HG03460 (cell line): ENCODE data around the gene DISC1.
"Not testable (repeated sequence)": the region's sequence is repeated elsewhere in the genome, so short reads cannot be mapped to it uniquely, and the experiment has no call there.

Source experiments
- ATAC-seq: cut with Tn5 transposase; IDR thresholded peaks from one replicate; pipeline ENCODE4 v1.9.1; 2021; ENCODE audit not compliant: unreplicated experiment

DISC1 gene

GRCh38 chr1:231605149-231606100, 21.2 kb upstream of the DISC1 start:
- ATAC-seq: no peak

- no peak for ATAC-seq
Measured at GRCh38 chr1:231606712-231607111, 19.9 kb upstream of the DISC1 start.

GRCh38 chr1:231610388-231610787, 16.2 kb upstream of the DISC1 start:
- ATAC-seq: no peak

DNA sequence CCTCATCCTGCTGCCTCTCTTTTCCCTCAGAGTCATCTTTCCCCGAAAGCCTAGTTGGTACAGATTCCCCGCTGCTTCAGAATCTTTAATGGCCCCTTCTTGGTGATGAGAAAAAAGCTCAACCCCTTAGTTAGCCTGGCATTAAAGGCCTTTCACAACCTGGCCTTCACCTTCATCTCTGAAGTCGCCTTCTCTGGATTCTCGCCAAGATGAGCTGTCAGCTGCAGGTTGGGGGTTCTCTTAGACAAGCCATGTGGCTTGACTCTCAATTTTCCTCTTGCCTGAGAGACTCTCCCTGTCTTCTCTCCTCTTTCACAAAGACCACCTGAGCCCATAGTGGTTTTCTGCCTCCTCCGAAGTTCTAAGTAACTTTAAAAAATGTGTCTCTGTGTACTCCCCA, 15.5 kb upstream of the DISC1 start:
- ATAC-seq: no peak

DNA sequence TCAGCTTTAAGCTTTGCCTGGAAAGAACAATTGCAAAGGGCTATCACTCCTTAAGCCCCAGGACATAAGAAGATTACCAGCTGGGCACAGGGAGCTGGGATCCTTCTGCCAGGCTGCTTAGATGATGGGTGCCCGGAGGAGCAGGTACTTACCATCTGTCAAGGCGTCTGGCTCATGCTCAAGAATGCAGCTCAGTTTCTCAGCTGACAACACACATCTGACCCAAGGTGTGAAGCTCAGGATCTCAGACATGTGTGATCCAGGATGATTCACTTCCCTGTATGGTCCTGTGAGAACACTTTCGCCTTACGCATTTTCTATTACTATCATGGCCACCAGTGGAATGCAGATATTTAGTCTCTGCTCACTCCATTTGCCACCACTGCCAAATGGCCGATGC, 14.7 kb upstream of the DISC1 start:
- no peak for ATAC-seq

DNA sequence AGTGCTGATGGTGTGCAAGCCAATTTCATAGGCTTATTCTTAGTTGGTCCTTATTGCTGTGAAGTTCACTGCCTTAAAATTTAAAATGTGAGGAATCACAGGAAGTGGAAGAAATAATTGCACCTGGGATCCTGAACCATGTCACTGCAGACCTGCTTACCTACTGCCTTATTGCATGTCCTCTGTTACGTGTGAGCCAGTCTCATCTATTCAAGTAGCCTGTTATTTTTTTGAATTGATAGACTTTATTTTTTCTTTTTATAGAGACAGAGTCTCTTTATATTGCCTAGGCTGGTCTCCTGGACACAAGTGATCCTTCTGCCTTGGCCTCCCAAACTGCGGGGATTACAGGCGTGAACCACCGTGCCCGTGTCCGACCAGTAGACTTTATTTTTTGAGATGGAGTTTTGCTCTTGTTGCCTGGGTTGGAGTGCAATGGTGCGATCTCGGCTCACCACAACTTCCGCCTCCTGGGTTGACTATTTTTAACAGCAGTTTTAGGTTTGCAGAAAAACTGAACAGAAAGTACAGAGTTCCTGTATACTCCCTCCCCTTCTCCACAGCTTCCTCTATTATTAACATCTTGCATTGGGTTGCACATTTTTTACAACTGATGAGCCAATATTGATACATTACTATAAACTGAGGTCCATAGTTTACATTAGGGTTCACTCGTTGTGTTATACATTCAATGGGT, 14.0 kb upstream of the DISC1 start:
- ATAC-seq: peak; percentile 96

GRCh38 chr1:231613419-231614349, 12.9 kb upstream of the DISC1 start:
- no peak for ATAC-seq

DNA sequence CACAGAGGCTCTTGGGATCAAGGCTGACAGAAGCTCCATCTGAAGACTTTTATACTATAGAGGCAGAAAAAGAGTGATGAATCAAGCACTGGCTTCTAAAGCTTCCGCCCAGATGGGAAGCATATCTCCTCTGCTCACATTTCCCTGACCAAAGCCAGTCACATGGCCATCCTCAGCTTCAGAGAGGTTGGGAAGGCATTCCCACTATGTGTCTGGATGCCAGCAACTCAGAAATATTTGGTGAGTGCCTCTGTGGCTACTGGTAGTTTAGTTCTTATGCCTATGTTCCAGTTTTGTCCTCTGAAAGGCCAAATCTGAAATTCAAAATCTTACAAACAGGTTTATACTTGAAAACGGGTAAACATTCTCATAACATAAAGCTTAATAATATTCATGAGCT, 9.9 kb upstream of the DISC1 start:
- no peak for ATAC-seq

- ATAC-seq: no peak
Measured at GRCh38 chr1:231618609-231619256, 7.9 kb upstream of the DISC1 start.

DNA sequence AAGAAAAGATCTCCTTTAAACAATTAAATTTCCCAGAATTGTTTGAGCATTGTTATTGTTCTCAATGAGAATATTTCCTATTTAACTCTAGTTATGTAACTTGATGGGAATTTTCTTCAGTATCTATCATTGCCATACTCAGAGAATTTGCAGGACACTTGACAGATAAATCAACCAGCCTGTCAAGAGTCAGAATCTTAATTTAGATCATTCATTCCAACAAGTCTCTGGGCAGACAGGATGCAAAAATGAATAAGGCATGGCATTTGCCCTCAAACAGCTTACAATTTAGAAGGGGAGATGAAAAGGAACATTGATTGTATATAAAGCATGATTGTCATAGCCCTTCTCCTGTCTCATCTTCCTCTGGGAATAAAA, 7.3 kb upstream of the DISC1 start:
- ATAC-seq: no peak

GRCh38 chr1:231625042-231625441, 1.5 kb upstream of the DISC1 start:
- not testable (repeated sequence) for ATAC-seq

DNA sequence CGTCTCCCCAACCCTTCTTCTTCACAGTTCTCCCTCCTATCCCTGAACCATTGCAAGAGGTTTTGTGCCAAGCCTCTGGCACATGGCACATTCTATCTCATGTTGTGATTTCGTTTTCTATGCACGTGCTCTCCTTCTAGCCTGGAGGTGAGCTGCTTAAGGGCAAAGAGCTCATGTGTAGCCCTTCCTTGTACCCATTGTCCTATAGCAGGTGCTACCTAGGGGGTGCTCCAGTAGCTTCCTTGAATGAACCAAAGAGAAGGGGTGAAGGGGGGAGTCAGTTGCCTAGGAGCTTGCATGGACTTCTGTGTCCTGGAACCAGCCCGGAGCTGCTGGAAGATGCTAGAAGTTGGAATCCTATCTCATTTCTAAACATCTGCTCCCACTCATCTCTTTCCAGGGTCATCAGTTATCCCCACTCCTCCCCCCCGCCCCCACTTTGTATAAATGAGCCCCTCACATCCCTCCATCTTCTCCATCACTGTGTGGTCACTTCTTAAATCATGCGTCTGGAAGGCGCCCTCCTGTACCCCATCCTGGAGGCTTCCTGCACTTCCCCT, 535 bp upstream of the DISC1 start:
- ATAC-seq: no peak

GRCh38 chr1:231626951-231627614, 493 bp downstream of the DISC1 start:
- ATAC-seq: peak; percentile 61

- no peak for ATAC-seq
Measured at GRCh38 chr1:231628207-231628876, 1.8 kb downstream of the DISC1 start.

DNA sequence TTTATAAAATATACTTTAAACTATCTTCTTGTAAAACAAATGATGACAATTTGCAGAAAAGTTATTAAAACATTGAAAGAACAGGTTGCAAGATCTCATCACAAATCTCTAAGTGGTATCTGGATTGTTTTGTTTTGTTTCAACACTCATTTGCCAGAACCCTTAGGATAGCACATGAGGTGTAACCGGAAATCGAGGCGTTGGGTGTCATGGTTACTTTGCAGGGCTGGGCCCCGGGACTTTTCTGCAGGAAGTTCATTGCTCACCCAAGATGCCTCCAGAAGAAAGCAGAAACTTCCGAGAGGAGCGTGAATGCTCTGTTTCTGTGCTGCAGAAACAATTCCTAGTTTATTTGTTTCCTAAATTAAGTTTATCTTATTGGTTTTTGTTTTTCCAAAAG, 2.5 kb downstream of the DISC1 start:
- ATAC-seq: no peak

DNA sequence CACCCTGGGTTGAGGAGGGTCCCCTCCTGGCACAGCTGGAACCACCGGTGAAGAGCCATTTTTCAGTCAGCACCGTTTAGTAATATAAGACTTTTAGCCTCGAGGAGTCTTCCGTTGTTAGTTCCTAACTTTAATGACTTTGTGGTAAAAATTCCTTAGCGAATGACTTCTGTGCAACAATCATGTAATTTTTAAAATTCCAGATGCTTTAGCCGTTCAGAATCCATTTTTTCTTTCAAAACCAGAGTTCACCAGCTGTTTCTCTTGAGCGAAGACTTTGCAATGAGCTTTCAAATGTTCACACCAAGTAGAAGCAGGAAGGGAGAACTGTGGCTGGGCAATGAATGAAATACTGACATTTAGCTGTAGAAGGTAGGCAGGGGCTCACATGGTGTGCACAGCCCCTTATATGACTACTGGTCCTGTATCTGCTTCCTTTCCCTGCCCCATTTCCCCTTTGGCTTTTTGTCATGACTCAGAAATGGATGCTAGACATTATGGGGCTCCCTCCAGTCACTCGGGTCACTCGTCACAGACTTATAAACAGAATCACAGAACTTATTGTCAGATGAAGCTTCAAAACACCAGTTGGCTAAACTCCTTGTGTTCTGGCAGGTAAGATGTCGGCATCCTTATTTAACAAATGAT, 4.1 kb downstream of the DISC1 start:
- no peak for ATAC-seq

DNA sequence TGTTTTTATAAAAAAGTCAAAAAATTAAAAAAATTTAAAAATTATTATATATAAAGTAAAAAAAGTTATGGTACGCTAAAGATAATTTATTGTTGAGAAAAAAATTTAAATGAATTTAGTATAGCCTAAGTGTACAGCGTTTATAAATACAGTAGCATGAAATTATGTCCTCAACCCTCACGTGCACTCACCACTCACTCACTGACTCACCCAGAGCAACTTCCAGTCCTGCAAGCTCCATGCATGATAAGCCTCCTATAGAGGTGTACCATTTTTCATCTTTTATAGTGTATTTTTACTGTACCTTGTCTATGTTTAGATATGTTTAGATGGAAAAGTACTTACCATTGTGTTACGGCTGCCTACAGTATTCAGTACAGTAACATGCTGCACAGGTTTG, 5.1 kb downstream of the DISC1 start:
- no peak for ATAC-seq

- ATAC-seq: no peak
Measured at GRCh38 chr1:231632119-231632518, 5.5 kb downstream of the DISC1 start.
